ENCODE measurements around the gene LRP8.

- TF ChIP-seq CTCF (IDR thresholded peaks at IDR 0.05) (no peak), POLR2A (IDR thresholded peaks at IDR 0.05) (no peak)
These were observed 14.3 kb upstream of the LRP8 start for GRCh38 chr1:53341961-53342707.
